T-cell (primary cell): ENCODE data around the gene C11orf58. TPM values are rescaled to one million over a fixed set of nuclear protein-coding genes. Genes with fewer than 3 reads are reported as not detected.

Experiments
- ATAC-seq, 4 experiments: fragments of 200-7000 bp in 3 of 4; fragments of 150-1000 bp in 1 of 4; cut with Tn5 transposase; replicated peaks in 1 of 4; 1 replicate in 3 of 4; 2 replicates in 1 of 4; pipeline ENCODE4 v1.10.0; 2021; ENCODE audit warnings: moderate library complexity in 3 of 4, mild to moderate bottlenecking in 2 of 4, moderate number of reproducible peaks in 1 of 4
- CTCF ChIA-PET, 2 donors: fragments of 300-600 bp; sonication (Branson Sonifier 250); formaldehyde crosslinking; loops; one replicate each; lab custom pipeline; 2022; ENCODE audit warnings: antibody characterized with exemption in 2 of 2; lab: Charles Lee
- POLR2A ChIA-PET, 2 donors: fragments of 300-600 bp; sonication (Branson Sonifier 250); formaldehyde crosslinking; loops; one replicate each; lab custom pipeline; 2022; ENCODE audit warnings: antibody characterized with exemption in 2 of 2; lab: Charles Lee
- DNase-seq, 35 experiments: peaks; one replicate each; pipeline versions ENCODE4 v3.0.0 to v3.0.0-alpha.2; 2013 to 2023
- H3K27ac ChIP-seq: one replicate; pipeline ENCODE4 v1.5.1; 2013; ENCODE audit warnings: low read length
- H3K27me3 ChIP-seq, 2 experiments: replicated peaks in 1 of 2; 1 replicate in 1 of 2; 2 replicates in 1 of 2; pipeline versions ENCODE4 v1.6.1 to v1.7.0; 2013; ENCODE audit warnings: low read length in 1 of 2, mixed read lengths in 1 of 2; ENCODE audit not compliant: control insufficient read depth in 2 of 2, insufficient read depth in 2 of 2; ENCODE audit errors: extremely low read depth in 1 of 2
- H3K36me3 ChIP-seq, 2 donors: 1 replicate in 1 of 2; 2 replicates in 1 of 2; pipeline versions ENCODE4 v1.6.1 to v1.7.0; 2013; ENCODE audit warnings: low read length in 1 of 2; ENCODE audit not compliant: control insufficient read depth in 2 of 2, insufficient read depth in 1 of 2; ENCODE audit errors: extremely low read depth in 1 of 2
- H3K4me1 ChIP-seq, 2 experiments: 1 replicate in 1 of 2; 2 replicates in 1 of 2; pipeline versions ENCODE4 v1.6.1 to v1.7.0; 2013; ENCODE audit warnings: low read length in 2 of 2, mixed read lengths in 1 of 2; ENCODE audit not compliant: insufficient read depth in 2 of 2, control insufficient read depth in 1 of 2; ENCODE audit errors: extremely low read depth in 1 of 2
- H3K4me3 ChIP-seq, 2 donors: 1 replicate in 1 of 2; 2 replicates in 1 of 2; pipeline versions ENCODE4 v1.5.1 to v1.7.0; 2013; ENCODE audit warnings: mild to moderate bottlenecking in 2 of 2, low read length in 1 of 2, moderate library complexity in 1 of 2; ENCODE audit not compliant: control insufficient read depth in 1 of 2; ENCODE audit errors: extremely low read depth in 1 of 2
- H3K9me3 ChIP-seq: 2 replicates; pipeline ENCODE4 v1.7.0; 2013
- H3K27ac Mint-ChIP-seq, 2 donors: one replicate each; pipeline ENCODE4 v1.8.0; 2020 to 2021; ENCODE audit warnings: mild to moderate bottlenecking in 2 of 2, mixed read lengths in 2 of 2
- H3K27me3 Mint-ChIP-seq, 2 donors: one replicate each; pipeline ENCODE4 v1.8.0; 2021 to 2022; ENCODE audit warnings: mixed read lengths in 2 of 2
- H3K36me3 Mint-ChIP-seq: one replicate; pipeline ENCODE4 v1.8.0; 2021; ENCODE audit warnings: mixed read lengths
- H3K4me1 Mint-ChIP-seq, 3 donors: one replicate each; pipeline ENCODE4 v1.8.0; 2020 to 2022; ENCODE audit warnings: mixed read lengths in 3 of 3, mild to moderate bottlenecking in 1 of 3
- H3K4me3 Mint-ChIP-seq, 3 donors: one replicate each; pipeline ENCODE4 v1.8.0; 2020 to 2022; ENCODE audit warnings: mild to moderate bottlenecking in 3 of 3, mixed read lengths in 3 of 3, moderate library complexity in 3 of 3
- H3K9me3 Mint-ChIP-seq, 3 donors: one replicate each; pipeline ENCODE4 v1.8.0; 2020 to 2022; ENCODE audit warnings: mixed read lengths in 3 of 3
- WGBS: methylation state at CpG from one replicate; pipeline ENCODE4 v1.1.5; 2013; ENCODE audit warnings: missing lambda C conversion rate; ENCODE audit not compliant: insufficient coverage; 5-methylcytosine and 5-hydroxymethylcytosine counted together
- total RNA-seq, 35 experiments: library from RNA in 6 of 35; stranded (reverse) in 6 of 35; fragments of 120-200 nt in 1 of 35; gene quantifications; one replicate each; pipeline versions ENCODE4 v1.2.1 to v1.2.4 and lab custom pipeline; 2013 to 2026

The C11orf58 gene
- total RNA-seq, 5 donors from 2014 or later (not counting 1 experiment from before 2014, with no cell fraction given): 120 to 145 (median 133) TPM

- ATAC-seq: no peak
- no peak overlapping the region for H3K4me3 ChIP-seq
- H3K4me1 ChIP-seq: no peaks in the 10 kb centered on the region
- no peaks in the 10 kb centered on the region for H3K9me3 Mint-ChIP-seq
- H3K27ac ChIP-seq: no peak overlapping the region
- no peaks in the 10 kb centered on the region for H3K27me3 ChIP-seq
- H3K4me3 Mint-ChIP-seq: no peak overlapping the region
- H3K36me3 Mint-ChIP-seq: peaks cover 6% of the 10 kb centered on the region
- H3K27me3 Mint-ChIP-seq: peaks cover 0 to 5% of the 10 kb centered on the region in 2 donors
- no peak overlapping the region for H3K27ac Mint-ChIP-seq
- POLR2A ChIA-PET: no interaction called here
- CTCF ChIA-PET: no interaction called here
- no peaks in the 10 kb centered on the region for H3K36me3 ChIP-seq
- no peaks in the 10 kb centered on the region for H3K9me3 ChIP-seq
- WGBS: no CpG with 5 or more reads among the region's 1 CpG
- peaks cover 11 to 25% (median 12%) of the 10 kb centered on the region in 3 donors for H3K4me1 Mint-ChIP-seq
- no peak for DNase-seq
Measured at GRCh38 chr11:16763746-16764145, 25.3 kb downstream of the C11orf58 start.

- POLR2A ChIA-PET: no interaction called here
- Mint-ChIP-seq H3K4me3 (no peak overlapping the region), H3K4me1 (peaks cover 6 to 15% (median 8%) of the 10 kb centered on the region in 3 donors), H3K27ac (no peak overlapping the region), H3K36me3 (no peaks in the 10 kb centered on the region), H3K9me3 (no peaks in the 10 kb centered on the region), H3K27me3 (peaks cover 0 to 5% of the 10 kb centered on the region in 2 donors)
- Histone ChIP-seq H3K9me3 (no peaks in the 10 kb centered on the region), H3K27me3 (peaks cover 0 to 4% of the 10 kb centered on the region in 2 experiments), H3K4me3 (no peak overlapping the region), H3K36me3 (no peaks in the 10 kb centered on the region), H3K4me1 (no peaks in the 10 kb centered on the region), H3K27ac (no peak overlapping the region)
- CTCF ChIA-PET: interaction anchor here in 1 of 2 donors (0.7 kb wide), 1 partner anchor 1978 kb away, joined by 3 read pairs; no protein-coding TSS in a partner anchor
- ATAC-seq (no peak), DNase-seq (no peak)
- WGBS: 100% methylated on average over 1 of the region's 8 CpGs
Measured at GRCh38 chr11:16764888-16765287, 26.4 kb downstream of the C11orf58 start.

DNA sequence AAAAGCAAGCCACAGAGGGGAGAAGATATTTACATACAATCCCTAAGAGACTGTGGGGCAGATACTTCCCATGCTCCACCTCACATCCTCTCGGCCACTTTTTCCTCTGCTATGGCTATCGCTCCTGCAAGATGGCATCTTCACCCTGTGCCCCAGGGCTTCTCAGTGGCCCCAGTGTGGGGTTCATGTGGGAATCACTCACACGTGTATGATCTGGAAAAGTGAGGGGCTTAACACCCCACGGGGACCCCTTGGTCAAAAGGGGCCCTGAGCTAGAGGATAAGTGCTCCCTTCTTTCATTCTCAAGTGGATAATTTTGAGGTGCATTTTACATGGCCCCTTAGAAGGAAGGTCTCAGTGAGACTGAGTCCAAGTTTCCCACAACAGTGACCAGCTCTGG lies 28.7 kb downstream of the C11orf58 start:
- Mint-ChIP-seq H3K27ac (no peak overlapping the region), H3K27me3 (peaks cover 0 to 5% of the 10 kb centered on the region in 2 donors), H3K36me3 (no peaks in the 10 kb centered on the region), H3K4me1 (peaks cover 0 to 6% (median 0%) of the 10 kb centered on the region in 3 donors), H3K4me3 (no peak overlapping the region), H3K9me3 (no peaks in the 10 kb centered on the region)
- ChIA-PET POLR2A (no interaction called here), CTCF (no interaction called here)
- Histone ChIP-seq H3K27ac (no peak overlapping the region), H3K4me1 (no peaks in the 10 kb centered on the region), H3K27me3 (peaks cover 0 to 5% of the 10 kb centered on the region in 2 experiments), H3K36me3 (no peaks in the 10 kb centered on the region), H3K9me3 (no peaks in the 10 kb centered on the region), H3K4me3 (no peak overlapping the region)
- no peak for ATAC-seq
- no peak for DNase-seq
- no CpG with 5 or more reads among the region's 4 CpGs for WGBS

DNA sequence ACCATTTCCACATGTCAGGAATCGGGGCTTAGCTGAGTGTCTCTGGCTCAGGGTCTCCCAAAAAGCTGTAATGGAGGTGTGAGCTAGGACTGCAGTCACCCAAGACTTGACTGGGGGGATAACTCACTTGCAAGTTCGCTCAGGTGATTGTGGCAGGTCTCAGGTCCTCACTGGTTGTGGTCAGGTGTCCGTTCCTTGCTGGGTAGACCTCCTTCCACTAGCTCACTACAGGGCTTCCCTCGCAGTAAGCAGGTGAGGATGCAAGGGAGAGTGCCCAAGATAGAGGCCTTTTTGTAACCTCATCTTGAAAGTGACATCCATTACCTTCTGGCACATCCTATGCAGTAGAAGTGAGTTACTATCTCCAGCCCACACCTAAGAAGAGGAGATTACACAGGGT lies 29.5 kb downstream of the C11orf58 start:
- no peak for ATAC-seq
- Mint-ChIP-seq H3K27ac (no peak overlapping the region), H3K27me3 (peaks cover 0 to 5% of the 10 kb centered on the region in 2 donors), H3K36me3 (no peaks in the 10 kb centered on the region), H3K4me1 (no peaks in the 10 kb centered on the region), H3K9me3 (no peaks in the 10 kb centered on the region), H3K4me3 (no peak overlapping the region)
- POLR2A ChIA-PET: no interaction called here
- CTCF ChIA-PET: no interaction called here
- H3K9me3 ChIP-seq: no peaks in the 10 kb centered on the region
- no peak overlapping the region for H3K4me3 ChIP-seq
- no peak overlapping the region for H3K27ac ChIP-seq
- DNase-seq: no peak
- no CpG with 5 or more reads among the region's 4 CpGs for WGBS
- H3K36me3 ChIP-seq: no peaks in the 10 kb centered on the region
- peaks cover 0 to 5% of the 10 kb centered on the region in 2 experiments for H3K27me3 ChIP-seq
- H3K4me1 ChIP-seq: no peaks in the 10 kb centered on the region

- no peak overlapping the region for H3K27ac ChIP-seq
- H3K36me3 ChIP-seq: no peaks in the 10 kb centered on the region
- ChIA-PET POLR2A (no interaction called here), CTCF (no interaction called here)
- Mint-ChIP-seq H3K4me3 (no peak overlapping the region), H3K27me3 (peaks cover 0 to 5% of the 10 kb centered on the region in 2 donors), H3K27ac (no peak overlapping the region), H3K9me3 (no peaks in the 10 kb centered on the region), H3K4me1 (no peaks in the 10 kb centered on the region), H3K36me3 (no peaks in the 10 kb centered on the region)
- no peaks in the 10 kb centered on the region for H3K4me1 ChIP-seq
- H3K9me3 ChIP-seq: no peaks in the 10 kb centered on the region
- DNase-seq (no peak), ATAC-seq (no peak)
- no peak overlapping the region for H3K4me3 ChIP-seq
- 100% methylated on average over 1 of the region's 4 CpGs for WGBS
- H3K27me3 ChIP-seq: peaks cover 0 to 13% of the 10 kb centered on the region in 2 experiments
Measured at GRCh38 chr11:16769386-16769785, 30.9 kb downstream of the C11orf58 start.

DNA sequence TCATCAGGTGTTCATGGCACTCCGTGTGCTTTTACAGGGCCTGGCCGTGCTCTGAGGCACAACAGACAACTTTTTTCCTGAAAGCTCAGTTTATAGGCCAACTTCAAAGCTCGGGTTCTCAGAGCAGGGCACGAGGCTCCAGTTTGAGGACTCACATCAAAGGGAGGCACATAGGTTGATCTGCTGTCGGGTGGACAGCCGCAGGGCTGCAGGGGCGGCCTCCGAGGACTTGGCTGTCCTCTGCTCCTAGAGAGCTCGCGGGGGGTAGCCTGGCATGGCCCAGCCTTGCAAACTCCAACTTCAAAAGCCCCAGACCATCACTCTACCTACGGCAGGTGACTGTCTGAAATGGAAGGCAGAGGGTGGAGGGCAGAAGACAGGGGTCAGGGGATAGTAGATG lies 31.6 kb downstream of the C11orf58 start:
- no peak for DNase-seq
- peaks cover 0 to 15% of the 10 kb centered on the region in 2 experiments for H3K27me3 ChIP-seq
- no peak overlapping the region for H3K27ac ChIP-seq
- Mint-ChIP-seq H3K27ac (no peak overlapping the region), H3K36me3 (no peaks in the 10 kb centered on the region), H3K4me3 (no peak overlapping the region), H3K4me1 (no peaks in the 10 kb centered on the region), H3K27me3 (peaks cover 0 to 5% of the 10 kb centered on the region in 2 donors), H3K9me3 (no peaks in the 10 kb centered on the region)
- H3K4me3 ChIP-seq: no peak overlapping the region
- no peak for ATAC-seq
- CTCF ChIA-PET: no interaction called here
- H3K4me1 ChIP-seq: no peaks in the 10 kb centered on the region
- H3K36me3 ChIP-seq: no peaks in the 10 kb centered on the region
- no peaks in the 10 kb centered on the region for H3K9me3 ChIP-seq
- POLR2A ChIA-PET: no interaction called here
- 74% methylated on average over 4 of the region's 11 CpGs for WGBS
